Stimulated activated CD4-positive, alpha-beta T cell treated with anti-CD3 and anti-CD28 coated beads, Interleukin-2, amount 100 ng/mL, for 48 hours (primary cell): ENCODE measurements around the gene RFPL3.
"Not testable (repeated sequence)": the region's sequence is repeated elsewhere in the genome, so short reads cannot be mapped to it uniquely, and the experiment has no call there.

ENCODE experiments used
- DNase-seq, 2 donors: peaks; one replicate each; pipeline ENCODE4 v3.0.0-alpha.2; 2020

The RFPL3 gene

DNA sequence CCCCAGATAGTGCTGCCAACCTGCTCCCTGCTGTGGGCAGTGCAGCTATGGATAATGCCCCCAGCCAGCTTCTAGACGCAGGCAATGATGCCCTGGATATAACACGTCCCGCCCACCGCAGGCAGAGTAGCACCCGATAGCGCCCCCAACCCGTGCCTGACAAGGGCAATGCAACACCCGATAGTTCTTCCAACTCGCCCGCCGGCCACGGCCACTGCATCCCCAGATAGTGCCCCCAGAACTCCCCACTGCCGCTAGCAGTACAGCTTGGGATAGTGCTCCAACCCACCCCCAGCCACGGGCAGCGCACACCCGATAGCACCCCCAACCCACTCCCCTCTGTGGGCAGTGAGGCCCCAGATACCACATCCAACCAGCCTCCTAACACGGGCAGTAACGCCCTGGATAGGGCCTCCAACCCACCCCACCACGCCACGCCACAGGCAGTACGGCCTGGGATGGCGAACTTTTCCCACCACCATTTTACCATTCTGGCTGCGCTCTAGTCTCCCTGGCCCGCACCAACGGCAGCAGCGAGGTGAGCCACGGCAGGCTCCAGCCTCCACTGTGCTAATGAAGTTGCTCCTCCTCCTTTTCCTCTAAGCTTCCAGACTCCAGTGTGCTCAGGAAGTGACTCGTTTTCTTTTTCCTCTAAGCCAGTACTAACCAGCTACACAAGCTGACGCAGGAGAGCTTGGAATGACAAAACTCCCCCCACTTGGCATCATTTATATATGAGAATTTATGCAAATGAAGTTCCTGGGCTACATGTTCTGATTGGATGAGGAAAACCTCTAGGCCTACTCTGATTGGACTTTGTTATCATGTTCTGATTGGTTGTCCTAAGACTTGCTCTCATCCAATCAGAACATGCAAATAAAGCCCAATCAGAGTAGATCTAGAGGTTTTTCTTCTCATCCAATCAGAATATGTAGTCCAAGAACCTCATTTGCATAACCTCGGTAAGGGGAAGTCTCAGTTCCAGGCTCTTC, 3.0 kb upstream of the RFPL3 start:
- no peak for DNase-seq

DNA sequence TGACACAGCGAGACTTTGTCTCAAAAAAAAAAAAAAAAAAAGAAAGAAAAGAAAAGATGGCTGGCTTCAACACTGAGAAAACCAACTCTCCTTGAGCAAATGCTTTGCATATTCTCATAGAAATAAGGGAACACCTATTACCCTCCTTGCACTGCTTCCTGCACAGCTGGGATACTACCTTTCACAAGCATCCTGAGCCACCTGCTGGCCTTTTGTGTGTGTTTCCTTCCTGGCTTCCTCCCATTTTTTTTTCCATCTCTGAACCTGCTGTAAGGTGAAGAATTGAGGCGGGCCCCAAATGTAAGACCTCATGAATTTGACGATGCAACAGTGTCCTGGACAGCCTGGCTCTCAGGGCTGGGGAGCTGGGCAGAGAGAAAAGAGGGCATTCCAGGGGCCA, 1.9 kb upstream of the RFPL3 start:
- DNase-seq = no peak

DNA sequence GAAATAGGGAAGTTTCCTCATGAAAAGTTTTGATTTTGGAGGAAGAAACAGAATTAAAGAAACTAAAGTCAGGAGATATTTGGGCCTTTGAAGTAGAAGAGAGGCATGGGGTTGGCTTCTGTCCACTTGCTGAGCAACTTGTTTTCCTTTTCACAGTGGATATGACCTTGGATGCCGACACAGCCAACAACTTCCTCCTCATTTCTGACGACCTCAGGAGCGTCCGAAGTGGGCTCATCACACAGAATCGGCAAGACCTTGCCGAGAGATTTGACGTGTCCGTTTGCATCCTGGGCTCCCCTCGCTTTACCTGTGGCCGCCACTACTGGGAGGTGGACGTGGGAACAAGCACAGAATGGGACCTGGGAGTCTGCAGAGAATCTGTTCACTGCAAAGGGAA, 2.4 kb downstream of the RFPL3 start:
- not testable (repeated sequence) for DNase-seq

DNA sequence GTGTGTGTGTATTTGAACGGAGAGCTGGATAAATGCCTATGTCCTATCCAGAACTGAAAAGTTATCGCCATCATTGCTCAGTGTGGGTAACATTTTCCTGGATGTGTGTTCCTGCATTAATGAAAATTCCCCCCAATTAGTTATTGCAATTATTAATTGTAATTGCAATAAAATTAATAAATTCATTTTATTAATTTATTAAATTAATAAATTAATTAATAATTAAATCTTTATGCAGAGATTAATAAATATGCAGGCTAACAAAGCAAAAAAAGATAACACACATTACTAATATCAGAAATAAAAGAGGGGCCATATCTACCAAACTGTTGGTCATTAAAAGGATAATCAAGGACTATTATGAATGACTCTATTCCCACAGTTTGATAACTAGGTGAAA, 3.6 kb downstream of the RFPL3 start:
- DNase-seq = no peak

DNA sequence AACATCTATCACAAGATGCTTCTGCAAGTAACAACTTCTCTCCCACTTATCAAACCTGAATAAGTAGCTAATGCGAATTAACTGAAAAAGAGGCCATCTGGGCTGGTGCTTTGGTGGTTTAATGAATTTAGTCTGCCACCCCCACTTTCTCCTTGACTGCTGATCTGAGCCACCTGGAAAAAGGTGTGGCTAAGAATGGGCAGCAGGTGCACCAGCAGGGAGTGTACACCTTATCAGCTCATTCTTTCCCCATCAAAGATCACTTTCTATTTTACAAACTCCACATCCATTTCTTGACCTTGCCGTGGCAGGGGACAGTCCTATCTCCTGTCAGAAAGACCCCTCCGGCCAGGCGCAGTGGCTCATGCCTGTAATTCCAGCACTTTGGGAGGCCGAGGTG, 6.5 kb downstream of the RFPL3 start:
- no peak for DNase-seq

DNA sequence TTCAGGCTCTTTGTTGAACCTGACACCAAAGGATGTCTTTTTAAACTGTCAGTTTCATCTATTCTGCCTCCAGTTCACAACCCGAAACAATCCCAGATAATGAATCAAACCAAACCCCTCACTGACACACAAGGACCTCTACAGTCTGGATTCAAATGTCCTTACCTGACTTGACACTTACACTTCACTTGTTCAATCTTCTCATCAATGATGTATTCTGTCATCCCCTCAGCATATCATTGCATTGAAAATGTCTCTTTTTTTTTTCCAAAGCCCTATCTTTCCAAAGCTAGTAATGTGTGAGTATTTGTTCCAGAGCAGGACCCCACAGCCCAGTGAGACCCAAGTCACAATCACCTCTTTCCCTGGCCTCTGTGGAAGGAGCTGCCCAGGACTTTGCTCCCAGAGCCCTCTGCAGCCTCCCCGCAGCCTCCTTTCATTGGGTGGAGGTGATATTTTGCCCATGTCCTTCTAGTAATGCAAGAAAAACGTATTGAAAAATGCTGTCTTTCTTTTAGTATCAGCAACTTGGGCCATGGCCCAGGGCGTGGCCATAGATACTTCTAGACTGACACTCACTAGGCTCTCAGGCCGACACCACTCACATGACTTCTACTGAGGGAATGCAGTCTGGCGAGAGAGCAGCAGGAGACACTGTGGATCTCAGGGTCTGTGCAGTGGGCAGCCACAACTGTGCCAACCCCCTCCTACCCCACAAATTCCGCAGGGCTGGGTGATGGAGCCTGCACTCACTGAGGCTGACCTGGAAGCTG, 18.2 kb downstream of the RFPL3 start:
- DNase-seq = no peak

DNA sequence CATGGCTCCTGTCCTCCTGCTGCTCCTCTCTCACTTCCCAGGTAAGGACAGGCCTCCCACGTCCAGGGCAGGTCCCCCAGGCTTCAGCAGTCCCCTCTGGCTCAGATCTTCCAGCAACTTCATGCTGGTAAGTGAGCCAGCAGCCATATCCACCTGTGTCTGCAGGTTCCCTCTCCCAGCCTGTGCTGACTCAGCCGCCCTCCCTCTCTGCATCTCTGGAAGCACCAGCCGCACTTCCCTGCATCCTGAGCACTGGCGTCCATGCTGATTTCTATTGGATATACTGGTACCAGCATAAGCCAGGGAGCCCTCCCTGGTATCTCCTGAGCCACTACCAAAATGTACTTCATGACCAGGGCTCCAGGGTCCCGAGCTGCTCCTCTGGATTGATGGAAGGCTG, 19.0 kb downstream of the RFPL3 start:
- no peak for DNase-seq

DNA sequence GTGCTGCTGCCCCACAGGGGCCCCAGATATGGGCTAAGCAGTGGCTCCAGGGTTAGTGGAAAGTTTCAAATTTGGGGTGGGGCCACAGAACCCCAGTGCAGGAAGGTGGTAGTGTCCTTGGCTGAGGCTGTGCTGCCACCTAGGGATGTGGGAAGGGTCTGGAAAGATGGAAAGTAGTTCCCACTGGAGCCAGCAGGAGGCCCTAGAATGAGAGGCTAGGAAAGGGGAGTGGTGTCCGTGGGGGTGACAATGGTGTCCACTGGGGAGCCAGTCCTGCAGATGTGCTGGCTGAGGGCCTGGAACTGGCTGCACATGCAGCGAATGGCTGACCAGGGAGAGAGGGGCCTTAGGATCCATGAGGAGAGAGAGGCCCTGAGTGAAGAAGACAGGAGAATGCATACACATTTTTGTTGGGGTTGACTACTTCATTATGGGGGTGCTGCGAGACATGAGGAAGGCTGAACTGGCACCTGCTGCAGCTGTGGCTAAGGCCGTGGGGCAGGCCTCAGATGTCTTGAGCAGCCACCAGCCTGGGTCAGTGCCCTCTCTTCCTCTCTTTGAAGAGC, 21.1 kb downstream of the RFPL3 start:
- no peak for DNase-seq

DNA sequence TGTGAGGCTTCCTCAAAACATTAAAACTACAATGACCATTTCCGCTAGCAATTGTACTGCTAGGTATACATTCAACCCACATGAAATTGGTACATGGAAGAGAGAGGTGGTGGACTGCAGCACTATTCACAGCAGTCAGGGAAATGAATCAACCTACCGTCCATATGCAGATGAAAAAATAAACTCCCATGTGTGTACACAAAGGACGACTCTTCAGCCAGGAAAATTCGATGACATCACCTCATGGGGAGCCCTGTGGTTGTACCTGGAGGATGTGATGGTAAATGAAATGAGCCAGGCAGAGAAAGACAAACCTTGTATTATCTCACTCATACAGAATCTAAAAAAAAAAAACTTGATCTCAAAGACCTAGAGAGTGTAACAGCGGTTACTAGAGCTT, 23.3 kb downstream of the RFPL3 start:
- no peak for DNase-seq

DNA sequence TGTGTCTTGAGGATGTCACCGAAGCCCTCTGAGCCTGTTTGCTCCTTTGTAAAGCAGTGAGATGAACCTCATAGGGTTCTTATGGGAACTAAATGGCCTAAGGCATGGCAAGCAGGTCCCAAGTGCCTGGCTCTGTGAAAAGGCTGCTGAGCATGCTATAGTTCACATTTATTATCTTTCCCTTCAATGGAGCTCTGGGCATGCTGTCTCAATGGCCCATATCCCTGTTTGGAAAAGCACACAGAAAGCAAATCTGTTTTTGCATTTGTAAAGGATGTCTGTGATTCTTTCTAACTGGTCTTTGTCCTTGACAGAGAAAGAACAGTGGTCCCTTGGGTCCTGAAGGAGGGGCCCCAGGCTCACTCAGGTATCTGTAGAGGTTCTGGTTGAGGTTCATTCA, 28.0 kb downstream of the RFPL3 start:
- DNase-seq = no peak

DNA sequence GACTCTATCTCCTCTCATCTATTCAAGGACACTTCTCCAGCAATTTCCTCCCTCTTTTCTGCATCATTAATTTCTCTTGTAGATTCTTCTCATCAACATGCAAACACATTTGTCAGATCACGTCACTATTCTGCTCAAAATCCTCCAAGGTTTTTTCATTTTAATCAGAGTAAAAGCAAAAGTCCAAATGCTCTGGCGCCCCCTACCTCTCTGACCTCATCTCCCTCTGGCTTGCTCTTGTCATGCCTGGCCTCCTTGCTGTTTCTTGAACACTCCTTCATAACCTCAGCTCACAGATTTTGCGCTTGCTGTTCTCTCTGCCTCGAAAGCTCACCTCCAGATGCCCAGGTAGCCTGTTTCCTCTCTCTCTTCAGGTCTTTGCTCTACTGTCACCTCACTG, 32.0 kb downstream of the RFPL3 start:
- no peak for DNase-seq

DNA sequence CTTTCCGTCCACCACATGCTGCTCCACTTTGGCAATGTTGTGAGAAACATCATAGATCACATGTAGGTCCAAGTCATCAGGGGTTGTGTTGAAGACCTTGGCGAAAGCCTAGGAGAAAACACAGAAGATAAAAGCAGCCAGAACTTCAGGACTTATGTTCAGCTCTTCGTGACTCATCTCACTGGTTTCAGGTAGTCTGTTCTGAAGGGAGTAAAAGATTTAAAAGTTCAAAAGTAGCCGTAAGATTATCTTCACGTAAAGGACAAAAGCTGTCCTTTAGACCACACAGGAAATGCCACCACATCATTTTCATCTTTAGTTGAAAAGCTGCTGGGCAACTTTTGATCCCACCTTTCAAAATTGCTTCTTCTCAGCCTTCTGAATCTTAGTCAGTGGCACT, 37.4 kb downstream of the RFPL3 start:
- DNase-seq = no peak

DNA sequence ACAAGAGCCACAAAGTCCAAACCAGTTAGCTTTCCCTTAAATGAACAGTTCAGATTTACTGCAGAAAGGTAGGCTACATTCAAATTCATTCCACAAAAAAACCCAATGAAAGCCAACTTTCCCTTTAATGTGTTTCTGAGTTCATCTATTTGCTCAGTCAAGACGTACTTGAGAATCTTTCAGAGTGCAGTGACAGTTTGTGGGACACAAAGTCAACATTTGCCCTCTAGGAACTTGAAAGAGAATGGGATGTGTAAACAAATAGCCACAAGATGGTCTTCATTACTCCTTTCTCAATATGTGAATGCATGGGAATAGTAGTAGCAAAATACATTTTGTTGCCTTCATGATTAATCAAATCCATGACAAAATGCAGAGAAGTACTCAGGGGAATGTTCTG, 38.6 kb downstream of the RFPL3 start:
- no peak for DNase-seq

DNA sequence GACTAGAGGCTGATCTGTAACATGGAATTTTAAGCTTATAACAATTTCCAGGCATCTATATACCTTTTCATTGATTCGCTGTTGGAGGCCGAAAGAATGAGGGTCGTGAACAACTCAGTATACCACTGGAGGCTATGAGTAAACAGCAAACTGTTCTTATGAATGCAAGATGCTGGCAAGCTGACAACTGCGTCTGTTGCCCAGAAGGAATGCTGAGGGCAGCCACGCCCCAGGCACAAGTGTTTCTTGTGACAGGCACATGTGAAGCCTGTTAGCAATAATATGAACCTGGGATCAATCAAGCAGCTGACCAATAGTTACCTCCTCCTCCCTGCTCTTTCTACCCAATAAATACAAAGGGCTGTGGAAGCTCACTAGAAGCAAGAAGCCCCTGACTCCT, 39.1 kb downstream of the RFPL3 start:
- no peak for DNase-seq

DNA sequence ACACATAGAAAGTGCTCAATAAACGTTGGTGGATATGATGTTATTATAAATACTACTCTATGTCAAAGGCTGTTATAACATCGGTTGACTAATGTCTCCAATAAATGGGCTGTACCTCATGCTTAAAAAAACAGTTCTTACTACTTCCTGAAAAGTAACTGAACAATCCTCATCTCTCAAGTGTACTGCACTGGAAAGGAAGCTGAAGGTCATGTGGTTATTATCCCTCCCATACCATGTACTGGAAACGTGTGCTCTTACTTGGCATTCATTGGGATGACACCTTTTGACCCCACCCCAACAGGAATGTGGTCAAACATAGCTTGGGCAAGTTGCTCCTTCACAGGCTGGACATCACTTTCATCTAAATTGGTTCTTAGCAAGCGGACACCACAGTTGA, 43.8 kb downstream of the RFPL3 start:
- no peak for DNase-seq

DNA sequence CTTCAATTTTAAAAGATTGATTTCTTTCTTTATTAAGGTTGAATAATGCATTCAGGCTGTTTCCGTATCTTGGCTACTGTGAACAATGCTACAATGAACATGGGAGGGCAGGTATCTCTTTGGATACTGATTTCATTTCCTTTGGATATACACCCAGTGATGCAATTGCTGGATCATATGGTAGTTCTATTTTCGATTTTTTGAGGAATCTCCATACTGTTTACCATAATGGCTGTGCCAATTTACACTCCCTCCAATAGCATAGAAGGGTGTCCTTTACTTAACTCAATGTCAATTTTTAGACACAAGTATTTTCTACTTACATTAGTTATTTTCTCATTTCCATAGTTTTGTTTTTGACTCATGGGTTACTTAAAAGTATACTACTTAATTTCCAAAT, 46.4 kb downstream of the RFPL3 start:
- no peak for DNase-seq

DNA sequence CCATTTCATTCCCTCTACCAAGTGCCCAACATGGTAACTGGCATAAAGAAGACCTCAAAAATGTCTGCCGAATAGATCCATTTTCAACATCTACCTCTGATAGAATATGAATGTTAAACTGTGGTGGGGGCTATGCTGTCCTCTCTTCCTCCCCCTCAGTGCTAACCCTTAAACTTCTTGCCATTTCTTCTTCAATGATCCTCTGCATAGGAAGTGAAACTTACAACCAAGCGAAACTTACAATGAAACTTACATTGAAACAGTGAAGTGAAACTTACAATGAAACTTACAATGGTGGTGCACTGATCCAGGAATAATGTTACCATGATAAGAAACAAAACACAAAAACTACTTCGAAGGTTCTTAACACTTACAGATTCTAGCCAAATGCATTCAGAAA, 49.6 kb downstream of the RFPL3 start:
- no peak for DNase-seq

DNA sequence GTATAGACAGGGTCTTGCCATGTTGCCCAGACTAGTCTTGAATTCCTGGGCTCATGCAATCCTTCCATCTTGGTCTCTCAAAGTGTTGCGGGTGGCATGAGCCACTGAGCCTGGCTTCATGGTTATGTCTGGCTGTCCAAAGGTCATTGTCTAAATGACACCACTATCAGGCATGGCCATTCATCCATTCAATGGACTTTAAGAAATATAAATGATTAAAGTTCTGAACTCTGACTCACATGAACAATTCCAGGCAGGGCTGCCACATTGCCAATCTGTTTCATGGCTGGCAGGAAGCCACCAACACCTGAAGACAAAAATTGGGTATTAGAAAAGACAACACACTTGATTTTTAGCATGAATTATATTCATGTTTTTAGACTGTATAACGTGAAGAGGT, 50.3 kb downstream of the RFPL3 start:
- no peak for DNase-seq

DNA sequence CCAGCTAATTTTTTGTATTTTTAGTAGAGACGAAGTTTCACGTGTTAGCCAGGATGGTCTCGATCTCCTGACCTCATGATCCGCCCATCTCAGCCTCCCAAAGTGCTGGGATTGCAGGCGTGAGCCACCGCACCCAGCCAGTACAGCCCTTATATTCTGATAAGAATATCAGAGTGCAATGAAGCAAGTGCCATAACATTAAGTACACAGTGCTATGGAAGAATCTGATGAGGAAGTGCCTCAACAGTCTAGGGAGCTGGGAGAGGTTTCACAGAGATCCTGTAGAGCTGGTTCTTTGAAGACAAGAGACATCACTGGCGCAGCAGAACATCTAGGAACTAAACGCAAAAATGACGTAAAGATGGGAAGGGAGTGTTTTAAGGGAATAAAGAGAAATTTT, 52.3 kb downstream of the RFPL3 start:
- no peak for DNase-seq

DNA sequence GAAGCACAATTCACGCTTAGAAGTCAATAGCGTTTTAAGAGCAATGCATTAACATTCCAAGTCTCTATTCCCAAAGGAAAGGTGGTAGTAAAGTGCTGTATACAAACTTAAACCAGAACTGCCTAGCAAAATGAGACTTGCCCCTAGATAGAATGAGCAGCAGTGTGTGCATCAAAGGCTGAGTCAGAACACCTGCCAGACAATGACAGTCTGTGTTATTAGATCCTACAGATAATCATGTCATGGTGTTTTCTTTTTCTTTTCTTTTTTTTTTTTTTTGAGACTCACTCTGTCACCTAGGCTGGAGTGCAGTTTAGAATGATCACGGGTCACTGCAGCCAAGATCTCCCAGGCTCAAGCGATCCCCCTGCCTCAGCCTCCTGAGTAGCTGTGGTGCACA, 52.8 kb downstream of the RFPL3 start:
- no peak for DNase-seq
